K562 (cell line): ENCODE results near the gene BTBD2. TPM values are rescaled to one million over a fixed set of nuclear protein-coding genes. Genes with fewer than 3 reads are reported as not detected.

Source experiments
- ARHGAP35 ChIP-seq: fragments of 450-650 bp; IDR thresholded peaks from 2 replicates; pipeline ENCODE4 v1.6.1; 2018; ENCODE audit not compliant: partially characterized antibody
- CEBPG ChIP-seq, 3 experiments: fragments of 200-800 bp in 1 of 3; sonication (Bioruptor generic) in 1 of 3; sonication (generic) in 1 of 3; formaldehyde crosslinking in 1 of 3; IDR thresholded peaks in 2 of 3; conservative IDR thresholded peaks in 1 of 3; 2 replicates each; pipeline versions ENCODE4 v1.6.1 to v1.8.0; 2016 to 2022; ENCODE audit warnings: missing compliant biosample characterization in 2 of 3, missing genetic modification characterization in 2 of 3, mild to moderate bottlenecking in 1 of 3, missing genetic modification reagents in 1 of 3
- CHD1 ChIP-seq: fragments of 200-600 bp; sonication (generic); IDR thresholded peaks from one replicate; pipeline ENCODE4 v1.6.1; 2012; ENCODE audit warnings: mild to moderate bottlenecking, moderate library complexity, low read length, inconsistent platforms
- FOXJ2 ChIP-seq: fragments of 200-800 bp; sonication (Bioruptor generic); IDR thresholded peaks from 2 replicates; pipeline ENCODE4 v1.6.1; 2016; ENCODE audit warnings: missing genetic modification characterization, missing compliant biosample characterization
- HOXB6 ChIP-seq: fragments of 250-450 bp; sonication (Bioruptor Pico); IDR thresholded peaks from 2 replicates; pipeline ENCODE4 v1.5.1; 2022; ENCODE audit warnings: mild to moderate bottlenecking, borderline replicate concordance
- POLR2AphosphoS5 ChIP-seq: IDR thresholded peaks from 2 replicates; pipeline ENCODE4 v1.6.1; 2011; ENCODE audit warnings: mild to moderate bottlenecking, low read depth, low read length, moderate library complexity; ENCODE audit not compliant: control insufficient read depth, insufficient read depth
- PTRF ChIP-seq: fragments of 450-650 bp; IDR thresholded peaks from 2 replicates; pipeline ENCODE4 v1.6.1; 2016; ENCODE audit warnings: mild to moderate bottlenecking, missing genetic modification characterization, missing compliant biosample characterization
- RBM14 ChIP-seq: fragments of 200-400 bp; formaldehyde crosslinking; IDR thresholded peaks from 2 replicates; pipeline ENCODE4 v1.6.1; 2018; ENCODE audit warnings: low read depth, mild to moderate bottlenecking, low read length, moderate library complexity, borderline replicate concordance; ENCODE audit not compliant: insufficient read depth
- SNRNP70 ChIP-seq: fragments of 200-400 bp; formaldehyde crosslinking; optimal IDR thresholded peaks from 2 replicates; pipeline ENCODE3; 2017; ENCODE audit warnings: low read depth, low read length
- SRSF1 ChIP-seq: fragments of 200-400 bp; formaldehyde crosslinking; IDR thresholded peaks from 2 replicates; pipeline ENCODE4 v1.6.1; 2017; ENCODE audit warnings: mild to moderate bottlenecking, low read depth, low read length, moderate library complexity
- SRSF7 ChIP-seq: fragments of 200-400 bp; formaldehyde crosslinking; optimal IDR thresholded peaks from 2 replicates; pipeline ENCODE3; 2017; ENCODE audit warnings: mild to moderate bottlenecking, low read depth, low read length
- ZFP36 ChIP-seq: fragments of 150-350 bp; IDR thresholded peaks from 2 replicates; pipeline ENCODE4 v1.6.1; 2018; ENCODE audit warnings: low read length, low read depth; ENCODE audit not compliant: partially characterized antibody
- ZNF224 ChIP-seq: sonication (generic); formaldehyde crosslinking; IDR thresholded peaks from 2 replicates; pipeline ENCODE4 v1.8.0; 2022; ENCODE audit warnings: mild to moderate bottlenecking, missing genetic modification reagents
- ZNF408 ChIP-seq: fragments of 250-450 bp; sonication (Bioruptor Pico); IDR thresholded peaks from 2 replicates; pipeline ENCODE4 v1.4.0; 2020; ENCODE audit warnings: low read depth, mild to moderate bottlenecking, moderate library complexity
- ZNF584 ChIP-seq: fragments of 200-800 bp; sonication (Bioruptor generic); IDR thresholded peaks from 2 replicates; pipeline ENCODE4 v1.6.1; 2016; ENCODE audit warnings: low read depth, mild to moderate bottlenecking, missing genetic modification characterization, missing compliant biosample characterization
- ZNF75A ChIP-seq: fragments of 450-650 bp; formaldehyde crosslinking; IDR thresholded peaks from 2 replicates; pipeline ENCODE4 v1.4.0; 2020; ENCODE audit warnings: mild to moderate bottlenecking
- ZNF766 ChIP-seq: fragments of 200-800 bp; sonication (Bioruptor generic); conservative IDR thresholded peaks from 2 replicates; pipeline ENCODE4 v1.6.1; 2016; ENCODE audit warnings: missing genetic modification characterization, missing compliant biosample characterization
- polyA plus RNA-seq, 8 experiments: library from polyadenylated mRNA; depleted of rRNA in 4 of 8; stranded (reverse) in 5 of 8; unstranded in 3 of 8; fragments of >200 nt; fragmentation: Nextera tagmentation in 2 of 8; fragmentation: Illumina TruSeq in 1 of 8; extraction: Ambion mirVana in 2 of 8; extraction: Trizol in 1 of 8; gene quantifications; 2 replicates each; pipeline versions ENCODE4 v1.2.1 to v1.2.3, GENCODE V29; 2011 to 2014; ENCODE audit warnings: inconsistent platforms in 1 of 8, missing spikeins in 1 of 8
- total RNA-seq, 7 experiments: library from RNA; depleted of rRNA in 6 of 7; stranded (reverse); fragments of >200 nt in 6 of 7; fragmentation: Illumina TruSeq in 2 of 7; extraction: Trizol in 2 of 7; gene quantifications; 2 replicates each; pipeline versions ENCODE4 v1.2.1 to v1.2.3, GENCODE V29; 2011 to 2021; ENCODE audit warnings: low replicate concordance in 1 of 7
- TF ChIP-seq, protein P1 (sequence below), 2 experiments: IDR thresholded peaks in 1 of 2; conservative IDR thresholded peaks in 1 of 2; 2 replicates each; pipeline ENCODE4 v1.6.1; 2016; ENCODE audit warnings: low read depth in 2 of 2, mild to moderate bottlenecking in 1 of 2, missing compliant biosample characterization in 1 of 2, missing genetic modification characterization in 1 of 2, moderate library complexity in 1 of 2
- TF ChIP-seq, protein P2 (sequence below): fragments of 450-650 bp; IDR thresholded peaks from 2 replicates; pipeline ENCODE4 v1.7.0; 2016; ENCODE audit warnings: borderline replicate concordance
- TF ChIP-seq, protein P3 (sequence below), 2 experiments: fragments of 450-650 bp in 1 of 2; IDR thresholded peaks; 2 replicates each; pipeline ENCODE4 v1.6.1; 2011 to 2017; ENCODE audit warnings: low read depth in 2 of 2, antibody characterized with exemption in 1 of 2, borderline replicate concordance in 1 of 2, low read length in 1 of 2, mild to moderate bottlenecking in 1 of 2, mixed read lengths in 1 of 2; ENCODE audit not compliant: control insufficient read depth in 1 of 2

Gene BTBD2
- total and polyA plus RNA-seq, 9 of the 15 experiments (the other 6 are each of a cell fraction or from before 2014, with no cell fraction given), result 0.10 to 15.6 (median 6.9) TPM

GRCh38 chr19:1936430-1936829 lies 79.1 kb downstream of the BTBD2 start (continued):
- TF ChIP-seq SRSF7 (no peak), ARHGAP35 (peak; percentile 23), RBM14 (no peak), ZNF584 (CRISPR knock-in tag) (no peak), ZNF75A (CRISPR knock-in tag) (no peak), SNRNP70 (no peak), ZNF766 (CRISPR knock-in tag) (no peak), PTRF (tag) (no peak), FOXJ2 (tag) (no peak), HOXB6 (CRISPR knock-in tag) (no peak), POLR2AphosphoS5 (no peak), SRSF1 (no peak), ZNF224 (CRISPR knock-in tag) (no peak), ZNF408 (CRISPR knock-in tag) (no peak), ZFP36 (no peak), CEBPG (CRISPR knock-in tag; IDR thresholded peaks at IDR 0.05) (no peak), CEBPG (tag; conservative IDR thresholded peaks at IDR 0.05 in 1 of 2, IDR thresholded peaks at IDR 0.05 in 1 of 2) (no peak), CHD1 (no peak)
- TF ChIP-seq, protein P1, sequence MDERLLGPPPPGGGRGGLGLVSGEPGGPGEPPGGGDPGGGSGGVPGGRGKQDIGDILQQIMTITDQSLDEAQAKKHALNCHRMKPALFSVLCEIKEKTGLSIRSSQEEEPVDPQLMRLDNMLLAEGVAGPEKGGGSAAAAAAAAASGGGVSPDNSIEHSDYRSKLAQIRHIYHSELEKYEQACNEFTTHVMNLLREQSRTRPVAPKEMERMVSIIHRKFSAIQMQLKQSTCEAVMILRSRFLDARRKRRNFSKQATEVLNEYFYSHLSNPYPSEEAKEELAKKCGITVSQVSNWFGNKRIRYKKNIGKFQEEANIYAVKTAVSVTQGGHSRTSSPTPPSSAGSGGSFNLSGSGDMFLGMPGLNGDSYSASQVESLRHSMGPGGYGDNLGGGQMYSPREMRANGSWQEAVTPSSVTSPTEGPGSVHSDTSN (CRISPR knock-in tag; IDR thresholded peaks at IDR 0.05; ENCODE audit: low read depth), result no peak
- TF ChIP-seq, protein P1 (tag; conservative IDR thresholded peaks at IDR 0.05; ENCODE audit: low read depth), result no peak
- TF ChIP-seq, protein P2, sequence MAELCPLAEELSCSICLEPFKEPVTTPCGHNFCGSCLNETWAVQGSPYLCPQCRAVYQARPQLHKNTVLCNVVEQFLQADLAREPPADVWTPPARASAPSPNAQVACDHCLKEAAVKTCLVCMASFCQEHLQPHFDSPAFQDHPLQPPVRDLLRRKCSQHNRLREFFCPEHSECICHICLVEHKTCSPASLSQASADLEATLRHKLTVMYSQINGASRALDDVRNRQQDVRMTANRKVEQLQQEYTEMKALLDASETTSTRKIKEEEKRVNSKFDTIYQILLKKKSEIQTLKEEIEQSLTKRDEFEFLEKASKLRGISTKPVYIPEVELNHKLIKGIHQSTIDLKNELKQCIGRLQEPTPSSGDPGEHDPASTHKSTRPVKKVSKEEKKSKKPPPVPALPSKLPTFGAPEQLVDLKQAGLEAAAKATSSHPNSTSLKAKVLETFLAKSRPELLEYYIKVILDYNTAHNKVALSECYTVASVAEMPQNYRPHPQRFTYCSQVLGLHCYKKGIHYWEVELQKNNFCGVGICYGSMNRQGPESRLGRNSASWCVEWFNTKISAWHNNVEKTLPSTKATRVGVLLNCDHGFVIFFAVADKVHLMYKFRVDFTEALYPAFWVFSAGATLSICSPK, result 0 out of 2 replicates have a peak, but pooled peaks have one; percentile 81
- TF ChIP-seq, protein P3, sequence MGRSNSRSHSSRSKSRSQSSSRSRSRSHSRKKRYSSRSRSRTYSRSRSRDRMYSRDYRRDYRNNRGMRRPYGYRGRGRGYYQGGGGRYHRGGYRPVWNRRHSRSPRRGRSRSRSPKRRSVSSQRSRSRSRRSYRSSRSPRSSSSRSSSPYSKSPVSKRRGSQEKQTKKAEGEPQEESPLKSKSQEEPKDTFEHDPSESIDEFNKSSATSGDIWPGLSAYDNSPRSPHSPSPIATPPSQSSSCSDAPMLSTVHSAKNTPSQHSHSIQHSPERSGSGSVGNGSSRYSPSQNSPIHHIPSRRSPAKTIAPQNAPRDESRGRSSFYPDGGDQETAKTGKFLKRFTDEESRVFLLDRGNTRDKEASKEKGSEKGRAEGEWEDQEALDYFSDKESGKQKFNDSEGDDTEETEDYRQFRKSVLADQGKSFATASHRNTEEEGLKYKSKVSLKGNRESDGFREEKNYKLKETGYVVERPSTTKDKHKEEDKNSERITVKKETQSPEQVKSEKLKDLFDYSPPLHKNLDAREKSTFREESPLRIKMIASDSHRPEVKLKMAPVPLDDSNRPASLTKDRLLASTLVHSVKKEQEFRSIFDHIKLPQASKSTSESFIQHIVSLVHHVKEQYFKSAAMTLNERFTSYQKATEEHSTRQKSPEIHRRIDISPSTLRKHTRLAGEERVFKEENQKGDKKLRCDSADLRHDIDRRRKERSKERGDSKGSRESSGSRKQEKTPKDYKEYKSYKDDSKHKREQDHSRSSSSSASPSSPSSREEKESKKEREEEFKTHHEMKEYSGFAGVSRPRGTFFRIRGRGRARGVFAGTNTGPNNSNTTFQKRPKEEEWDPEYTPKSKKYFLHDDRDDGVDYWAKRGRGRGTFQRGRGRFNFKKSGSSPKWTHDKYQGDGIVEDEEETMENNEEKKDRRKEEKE (IDR thresholded peaks at IDR 0.05; ENCODE audit: borderline replicate concordance in 1 of 2, control insufficient read depth in 1 of 2, low read depth in 2 of 2, low read length in 1 of 2), result peak in 1 of 2 experiments; percentile 40; a peak in 1 of 4 replicates
